EH (cell line): ENCODE measurements around the gene SFMBT1.
A peak's percentile ranks its signal among the peaks of the same experiment; 100 is the strongest.

Source experiments
- DNase-seq: peaks from one replicate; pipeline ENCODE4 v3.0.0-alpha.2; 2015; ENCODE audit warnings: low read depth

SFMBT1 gene

GRCh38 chr3:52998771-52999513, 46.9 kb downstream of the SFMBT1 start:
- no peak for DNase-seq

DNA sequence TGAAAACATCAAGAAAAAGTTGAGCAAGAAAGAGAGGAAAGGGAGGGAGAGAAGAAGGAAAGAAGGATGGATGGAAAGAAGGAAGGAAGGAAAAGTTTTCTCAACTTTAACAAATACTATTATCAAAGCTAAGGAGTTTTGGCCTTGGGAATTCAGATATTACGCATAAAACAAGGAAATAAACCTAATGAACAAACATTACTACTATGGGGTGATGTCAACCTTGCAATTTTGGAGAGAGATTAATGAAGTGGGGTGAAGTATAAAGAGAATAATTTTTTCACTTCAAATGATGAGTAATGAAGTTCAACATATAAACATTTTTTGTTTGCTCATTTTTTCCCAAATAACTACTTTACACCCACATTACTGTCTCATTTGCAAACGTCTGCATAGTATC, 55.2 kb downstream of the SFMBT1 start:
- no peak for DNase-seq

DNA sequence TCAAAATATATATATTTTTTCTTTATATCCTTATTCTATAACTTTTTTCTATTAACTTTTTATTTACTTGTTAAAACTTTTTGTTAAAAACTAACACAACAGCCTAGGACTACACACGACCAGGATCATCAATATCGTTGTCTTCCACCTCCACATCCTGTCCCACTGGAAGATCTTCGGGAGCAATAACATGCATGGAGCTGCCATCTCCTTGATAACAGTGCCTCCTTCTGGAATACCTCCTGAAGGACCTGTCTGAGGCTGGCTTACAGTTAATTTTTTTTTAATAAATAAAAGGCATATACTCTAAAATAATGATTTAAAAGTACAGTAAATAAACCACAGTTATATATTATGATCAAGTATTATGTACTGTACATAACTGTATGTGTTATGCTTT, 58.9 kb downstream of the SFMBT1 start:
- DNase-seq = peak; percentile 46

DNA sequence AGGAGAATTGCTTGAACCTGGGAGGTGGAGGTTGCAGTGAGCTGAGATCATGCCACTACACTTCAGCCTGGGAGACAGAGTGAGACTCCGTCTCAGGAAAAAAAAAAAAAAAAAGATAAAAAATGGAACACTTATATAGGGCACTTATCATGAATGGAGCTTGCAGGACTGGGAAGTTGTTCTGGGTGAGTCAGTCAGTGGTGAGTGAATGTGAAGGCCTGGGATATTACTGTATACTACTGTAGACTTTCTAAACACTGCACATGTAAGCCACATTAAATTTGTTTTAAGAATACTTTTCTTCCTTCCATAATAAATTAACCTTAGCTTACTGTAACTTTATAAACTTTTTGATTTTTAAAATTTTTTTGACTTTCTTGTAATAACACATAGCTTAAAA, 59.8 kb downstream of the SFMBT1 start:
- DNase-seq = peak; percentile 19

GRCh38 chr3:52983828-52984227, 62.0 kb downstream of the SFMBT1 start:
- no peak for DNase-seq

- no peak for DNase-seq
Observed at GRCh38 chr3:52983336-52983807, 62.5 kb downstream of the SFMBT1 start.

- no peak for DNase-seq
Observed at GRCh38 chr3:52982839-52983238, 63.0 kb downstream of the SFMBT1 start.

DNA sequence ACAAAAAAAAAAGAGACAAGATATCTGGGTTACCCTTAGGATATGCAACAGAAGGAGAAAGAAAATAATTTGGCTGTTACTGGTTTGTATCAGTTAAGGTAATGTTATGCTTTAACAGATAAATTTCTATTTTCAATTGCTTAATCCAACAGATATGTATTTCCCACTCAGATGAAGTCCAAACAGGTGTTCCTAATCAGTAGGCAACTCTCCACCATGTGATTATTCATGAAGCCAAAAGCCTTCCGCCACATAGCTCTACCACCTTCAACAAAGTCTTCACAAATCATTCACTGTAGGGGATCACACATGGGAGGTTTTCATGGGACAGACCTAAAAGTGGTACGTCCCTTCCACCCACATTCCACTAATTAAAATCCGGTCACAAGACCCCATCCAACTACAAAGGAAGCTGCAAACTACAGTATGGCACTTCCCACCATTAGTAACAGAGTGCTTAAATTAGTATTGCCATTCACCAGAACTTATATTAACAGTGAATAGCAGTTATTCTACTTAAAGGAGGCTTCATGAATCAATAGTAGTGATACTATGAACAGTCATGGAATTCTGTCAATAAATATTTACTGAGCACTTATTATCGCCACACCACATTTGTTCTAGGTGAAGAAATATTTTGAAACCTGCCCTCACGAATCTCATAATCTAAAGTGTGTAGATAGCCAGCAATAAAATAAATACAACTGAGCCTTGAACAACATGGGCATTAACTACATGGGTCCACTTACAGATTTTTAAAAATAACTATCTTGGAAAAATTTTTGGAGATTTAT, 66.5 kb downstream of the SFMBT1 start:
- DNase-seq = no peak

DNA sequence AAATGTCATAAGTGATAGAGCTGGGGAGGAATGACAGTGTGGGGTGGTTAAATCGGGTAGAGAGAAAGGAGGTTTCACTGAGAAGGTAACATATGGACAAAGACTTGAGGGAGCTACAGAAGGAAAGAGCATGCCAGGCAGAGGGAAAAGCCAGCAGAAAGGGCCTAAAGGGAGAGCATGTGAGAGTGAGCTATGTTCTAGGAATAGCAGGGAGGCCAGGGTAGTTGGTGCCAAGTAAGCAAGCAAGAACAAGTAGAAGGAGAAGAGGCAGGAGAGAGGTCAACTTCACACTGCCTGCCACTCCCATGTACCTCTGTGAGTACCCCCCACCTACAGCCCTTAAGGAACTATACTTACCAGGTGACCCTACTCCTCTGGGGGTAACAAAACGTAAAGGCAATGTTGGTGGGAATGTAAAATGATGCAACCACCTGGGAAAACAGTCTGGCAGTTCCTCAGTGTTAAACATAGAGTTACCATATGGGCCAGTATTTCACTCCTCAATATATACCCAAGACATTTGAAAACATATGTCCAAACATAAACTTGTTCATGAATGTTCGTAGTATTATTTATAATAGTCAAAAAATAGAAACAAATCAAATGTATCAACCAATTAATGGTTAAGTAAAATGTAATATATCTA, 67.6 kb downstream of the SFMBT1 start:
- DNase-seq = no peak

DNA sequence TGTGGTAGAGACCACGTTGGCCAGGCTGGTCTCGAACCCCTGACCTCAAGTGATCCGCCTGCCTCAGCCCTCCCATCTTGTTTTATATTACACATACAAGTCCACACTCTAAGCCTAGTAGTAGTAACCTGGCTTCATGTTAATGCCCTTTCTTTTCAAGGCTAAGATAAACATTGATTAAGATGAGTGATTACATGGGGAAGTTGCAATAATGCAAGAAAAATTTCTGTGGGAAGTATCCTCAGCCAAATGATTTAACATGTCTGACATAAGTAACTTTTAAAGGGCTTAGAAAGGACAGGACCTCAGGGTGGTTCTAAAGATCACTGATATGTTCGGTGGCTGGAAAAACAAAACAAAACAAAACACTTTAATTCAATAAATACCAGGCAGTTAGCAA, 72.1 kb downstream of the SFMBT1 start:
- peak; percentile 46 for DNase-seq

- no peak for DNase-seq
Observed at GRCh38 chr3:52971895-52972294, 74.0 kb downstream of the SFMBT1 start.

DNA sequence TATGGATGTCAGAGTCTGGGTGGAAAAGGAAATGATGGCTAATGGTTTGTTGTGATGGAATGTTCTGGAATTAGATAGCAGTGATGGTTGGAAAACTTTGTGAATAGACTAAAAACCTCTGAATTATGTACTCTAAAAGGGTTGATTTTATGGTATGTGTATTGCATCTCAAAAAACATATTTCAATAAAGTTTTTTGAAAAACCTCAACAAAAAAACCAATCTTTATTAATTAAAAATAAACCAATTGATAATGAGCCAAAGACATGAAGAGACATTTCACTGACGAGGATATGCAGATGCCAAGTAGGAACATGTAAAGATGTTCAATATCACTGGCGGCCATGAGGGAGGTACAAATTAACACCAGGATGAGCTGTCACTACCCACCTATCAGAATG, 78.5 kb downstream of the SFMBT1 start:
- DNase-seq = no peak

DNA sequence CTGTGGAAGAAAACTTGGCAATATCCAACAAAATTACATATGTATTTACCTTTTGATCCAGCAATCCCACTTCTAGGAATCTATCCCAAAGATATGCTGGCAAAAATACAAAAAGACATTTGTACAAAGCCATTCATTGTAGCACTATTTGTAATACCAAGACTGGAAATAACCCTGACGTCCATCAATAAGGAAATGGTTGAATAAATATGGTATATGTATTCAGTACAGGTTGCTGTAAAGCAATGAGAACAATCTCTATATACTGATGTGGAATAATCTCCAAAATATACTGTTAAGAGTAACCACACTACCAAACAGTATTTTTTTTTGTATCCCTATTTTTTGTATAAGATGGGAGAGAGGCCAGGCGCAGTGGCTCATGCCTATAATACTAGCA, 83.7 kb downstream of the SFMBT1 start:
- DNase-seq = no peak

DNA sequence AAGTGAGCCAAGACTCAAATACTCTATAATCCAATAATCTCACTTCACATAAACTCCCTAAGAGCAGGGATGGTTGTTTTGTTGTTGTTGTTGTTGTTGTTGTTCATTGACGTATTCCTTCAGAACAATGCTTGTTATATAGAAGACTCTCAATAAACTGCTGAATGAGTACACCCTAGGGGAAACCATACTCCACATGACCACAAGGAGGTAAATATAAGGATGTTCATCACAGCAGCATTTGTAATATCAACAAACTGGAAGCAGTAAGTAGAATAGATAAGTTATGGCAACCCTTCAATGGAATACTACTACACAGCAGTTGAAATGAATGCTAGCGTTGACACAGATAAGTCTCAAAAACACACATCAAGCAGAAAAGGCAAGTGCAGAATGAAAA, 86.1 kb downstream of the SFMBT1 start:
- no peak for DNase-seq

DNA sequence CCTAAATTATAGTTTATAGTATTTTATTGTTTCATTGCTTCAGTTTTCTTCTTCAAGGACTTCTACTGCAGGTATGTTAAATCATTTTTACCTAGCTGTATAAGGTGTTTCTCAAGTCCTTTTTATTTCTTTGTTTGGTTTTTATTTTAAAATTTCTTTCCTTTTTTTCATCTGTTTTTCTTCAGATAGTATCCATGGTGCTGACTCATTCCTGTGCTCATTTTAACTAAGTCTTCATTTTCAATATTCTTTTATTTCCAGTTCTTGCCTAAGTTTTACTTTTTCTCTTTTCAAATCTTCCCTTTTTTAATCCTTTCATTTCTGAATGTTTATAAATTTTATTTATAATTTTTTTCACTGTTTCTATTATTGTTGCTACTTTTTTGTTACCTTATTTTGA, 106.3 kb downstream of the SFMBT1 start:
- DNase-seq = no peak

GRCh38 chr3:52934630-52935530, 111.0 kb downstream of the SFMBT1 start:
- DNase-seq = peak; percentile 70

DNA sequence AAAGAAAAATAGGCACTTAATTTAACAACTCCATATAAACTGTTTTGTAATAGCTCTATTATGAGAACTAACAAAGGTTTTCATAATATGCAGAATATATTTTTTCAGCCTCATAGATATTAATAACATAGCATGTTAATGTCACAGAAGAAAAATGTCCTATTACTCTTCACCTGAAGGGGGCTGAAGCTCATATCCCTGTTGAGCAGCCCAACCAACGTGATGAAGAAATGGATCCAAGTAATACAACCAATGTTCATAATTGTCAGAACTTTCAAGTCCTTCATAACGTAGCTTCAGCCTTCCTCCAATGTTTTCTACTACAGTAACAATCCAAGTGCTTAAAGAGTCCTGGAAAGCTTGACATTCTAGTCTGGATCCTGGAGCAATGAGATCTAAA, 114.0 kb downstream of the SFMBT1 start:
- no peak for DNase-seq

GRCh38 chr3:52931328-52931727, 114.5 kb downstream of the SFMBT1 start:
- no peak for DNase-seq

- no peak for DNase-seq
Observed at GRCh38 chr3:52930748-52931147, 115.1 kb downstream of the SFMBT1 start.

DNA sequence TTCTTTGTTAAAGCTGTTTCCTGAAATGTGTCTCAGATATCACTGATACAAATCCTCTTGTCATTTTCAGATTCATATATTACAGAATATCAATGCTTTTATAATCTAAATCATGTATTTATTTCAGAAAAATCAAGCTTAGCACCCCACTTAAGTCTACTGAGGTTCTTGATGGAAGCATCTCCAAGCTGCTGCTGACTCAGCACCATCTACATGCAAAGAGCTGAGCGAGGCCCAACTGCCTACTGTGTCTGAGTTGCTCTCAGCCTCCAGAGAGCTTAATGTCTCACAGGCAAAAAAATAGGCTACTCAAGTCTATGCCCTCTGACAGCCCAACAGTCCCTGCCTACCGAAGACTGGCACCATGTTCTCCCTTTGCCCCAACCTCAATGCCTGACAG, 119.3 kb downstream of the SFMBT1 start:
- no peak for DNase-seq

DNA sequence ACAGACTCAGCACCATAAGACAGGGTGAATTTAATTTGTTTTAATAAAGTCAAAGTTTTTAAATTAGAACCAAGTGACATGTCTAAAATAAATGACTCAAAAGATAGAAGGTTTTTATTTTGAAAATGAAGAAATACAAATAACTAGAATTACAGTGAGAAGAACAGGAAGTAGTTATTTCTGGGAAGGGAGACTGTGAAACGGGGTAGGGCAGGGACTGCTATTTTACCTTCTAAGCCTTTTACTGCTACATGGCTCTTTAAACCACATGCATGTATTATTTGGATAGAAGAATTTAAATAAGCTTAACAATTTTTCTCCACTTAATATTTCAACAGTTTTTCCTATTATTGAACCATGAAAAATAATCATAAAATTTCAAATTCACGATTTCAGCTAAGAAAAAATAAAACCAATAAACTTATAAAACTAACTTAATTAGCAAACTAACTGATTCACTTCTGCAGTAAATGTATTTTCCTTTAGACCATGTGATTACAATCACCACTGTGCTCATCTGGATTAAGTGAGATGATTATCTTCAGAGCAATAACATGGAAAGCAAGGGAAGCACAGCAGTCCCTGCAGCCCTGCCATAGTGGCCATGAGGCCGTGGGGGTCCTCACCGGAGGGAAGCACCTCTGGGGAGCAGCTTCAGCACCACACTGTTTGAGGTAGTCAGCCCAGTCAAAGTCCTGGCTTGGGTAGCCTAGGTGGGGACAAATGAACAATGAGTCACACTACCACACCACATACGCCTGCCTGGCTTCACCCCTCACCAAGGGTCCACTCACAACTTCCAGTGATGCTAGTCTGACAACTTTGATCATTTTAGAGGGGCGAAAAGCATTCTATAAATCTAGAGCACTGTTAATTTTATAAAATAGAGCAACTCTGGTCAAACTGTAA, 120.2 kb downstream of the SFMBT1 start:
- no peak for DNase-seq
